HepG2 (cell line): Measurements from ENCODE around the gene TP63.

ENCODE experiments used
- ERF ChIP-seq: IDR thresholded peaks from 2 replicates; pipeline ENCODE4 v1.6.1; 2018; ENCODE audit warnings: missing biosample characterization, missing genetic modification reagents
- EZH2 ChIP-seq: conservative IDR thresholded peaks from 2 replicates; pipeline ENCODE4 v1.6.1; 2012; ENCODE audit warnings: mild to moderate bottlenecking, low read depth, low read length, moderate library complexity
- POLR2A ChIP-seq, 2 experiments: IDR thresholded peaks; 2 replicates each; pipeline ENCODE4 v1.6.1; 2011; ENCODE audit warnings: low read depth in 2 of 2, low read length in 2 of 2, mild to moderate bottlenecking in 1 of 2, moderate library complexity in 1 of 2; ENCODE audit not compliant: insufficient read depth in 1 of 2
- ZFP62 ChIP-seq: sonication (generic); formaldehyde crosslinking; IDR thresholded peaks from 2 replicates; pipeline ENCODE4 v1.4.0; 2020; ENCODE audit warnings: missing genetic modification reagents
- TF ChIP-seq, protein P1 (sequence below): IDR thresholded peaks from 2 replicates; pipeline ENCODE4 v1.6.1; 2012; ENCODE audit warnings: inconsistent platforms
- TF ChIP-seq, protein P2 (sequence below): sonication (generic); formaldehyde crosslinking; IDR thresholded peaks from 2 replicates; pipeline ENCODE4 v1.8.0; 2022; ENCODE audit warnings: mild to moderate bottlenecking, missing genetic modification reagents; ENCODE audit not compliant: insufficient replicate concordance

DNA sequence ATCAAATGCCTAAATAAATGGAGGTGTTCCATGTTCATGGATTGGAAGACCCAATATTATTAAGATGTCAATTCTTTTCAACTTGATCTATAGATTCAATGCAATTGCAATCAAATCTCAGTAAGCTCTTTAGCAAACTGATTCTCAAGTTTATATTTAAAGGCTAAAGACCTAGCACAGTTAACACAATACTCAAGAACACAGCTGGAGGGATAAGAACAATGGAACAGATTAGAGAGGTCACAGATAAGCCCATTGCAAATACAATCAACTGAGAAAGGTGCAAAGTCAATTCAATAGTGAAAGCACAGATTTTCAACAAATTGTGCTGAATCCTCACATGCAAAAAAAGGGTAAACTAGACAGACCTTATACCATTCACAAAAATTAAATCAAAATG, 290.6 kb downstream of the TP63 start:
- TF ChIP-seq POLR2A (IDR thresholded peaks at IDR 0.05; ENCODE audit: insufficient read depth in 1 of 2, low read depth in 2 of 2, low read length in 2 of 2) (no peak), ZFP62 (CRISPR knock-in tag) (no peak), ERF (CRISPR knock-in tag) (no peak), EZH2 (no peak)
- TF ChIP-seq, protein P1, sequence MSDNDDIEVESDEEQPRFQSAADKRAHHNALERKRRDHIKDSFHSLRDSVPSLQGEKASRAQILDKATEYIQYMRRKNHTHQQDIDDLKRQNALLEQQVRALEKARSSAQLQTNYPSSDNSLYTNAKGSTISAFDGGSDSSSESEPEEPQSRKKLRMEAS, result no peak
- TF ChIP-seq, protein P2, sequence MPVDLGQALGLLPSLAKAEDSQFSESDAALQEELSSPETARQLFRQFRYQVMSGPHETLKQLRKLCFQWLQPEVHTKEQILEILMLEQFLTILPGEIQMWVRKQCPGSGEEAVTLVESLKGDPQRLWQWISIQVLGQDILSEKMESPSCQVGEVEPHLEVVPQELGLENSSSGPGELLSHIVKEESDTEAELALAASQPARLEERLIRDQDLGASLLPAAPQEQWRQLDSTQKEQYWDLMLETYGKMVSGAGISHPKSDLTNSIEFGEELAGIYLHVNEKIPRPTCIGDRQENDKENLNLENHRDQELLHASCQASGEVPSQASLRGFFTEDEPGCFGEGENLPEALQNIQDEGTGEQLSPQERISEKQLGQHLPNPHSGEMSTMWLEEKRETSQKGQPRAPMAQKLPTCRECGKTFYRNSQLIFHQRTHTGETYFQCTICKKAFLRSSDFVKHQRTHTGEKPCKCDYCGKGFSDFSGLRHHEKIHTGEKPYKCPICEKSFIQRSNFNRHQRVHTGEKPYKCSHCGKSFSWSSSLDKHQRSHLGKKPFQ (CRISPR knock-in tag), result no peak
